A673 (cell line): ENCODE data around the gene PACS2. TPM values are rescaled to one million over a fixed set of nuclear protein-coding genes. Genes with fewer than 3 reads are reported as not detected.

Source experiments
- BruUV-seq: library from RNA; stranded (reverse); fragments of 400-500 nt; replicated peaks from 2 replicates; lab custom pipeline; 2021; lab: Mats Ljungman, UMichigan
- CTCF ChIA-PET: fragments of 300-600 bp; sonication (Branson Sonifier 250); formaldehyde crosslinking; loops from one replicate; lab custom pipeline; 2022; ENCODE audit warnings: antibody characterized with exemption; lab: Charles Lee
- POLR2A ChIA-PET: fragments of 300-600 bp; sonication (Branson Sonifier 250); formaldehyde crosslinking; loops from one replicate; lab custom pipeline; 2022; ENCODE audit warnings: antibody characterized with exemption; ENCODE audit not compliant: low non-redundant PET; lab: Charles Lee
- DNase-seq: peaks from one replicate; pipeline ENCODE4 v3.0.0-alpha.2; 2015; ENCODE audit warnings: low spot score
- H3K27ac ChIP-seq: fragments of 200-600 bp; sonication (generic); 2 replicates; pipeline ENCODE4 v1.5.1; 2016; ENCODE audit warnings: mixed run types, low read depth, mild to moderate bottlenecking, mixed read lengths, antibody characterized with exemption, low read length; ENCODE audit not compliant: poor library complexity, severe bottlenecking
- H3K27me3 ChIP-seq: fragments of 200-600 bp; sonication (generic); replicated peaks from 2 replicates; pipeline ENCODE4 v1.6.1; 2017; ENCODE audit warnings: mixed run types, low read depth, mild to moderate bottlenecking, mixed read lengths, antibody characterized with exemption, low read length; ENCODE audit not compliant: insufficient read depth, poor library complexity
- H3K36me3 ChIP-seq: fragments of 200-600 bp; sonication (generic); 2 replicates; pipeline ENCODE4 v1.6.1; 2016; ENCODE audit warnings: mixed run types, mild to moderate bottlenecking, mixed read lengths, antibody characterized with exemption, low read length; ENCODE audit not compliant: insufficient read depth, poor library complexity, severe bottlenecking
- H3K4me1 ChIP-seq: fragments of 200-600 bp; sonication (generic); 2 replicates; pipeline ENCODE4 v1.6.1; 2017; ENCODE audit warnings: mixed run types, mild to moderate bottlenecking, mixed read lengths, antibody characterized with exemption, low read length; ENCODE audit not compliant: insufficient read depth, poor library complexity, severe bottlenecking
- H3K4me3 ChIP-seq: fragments of 200-600 bp; sonication (generic); 2 replicates; pipeline ENCODE4 v1.5.1; 2016; ENCODE audit warnings: low read depth, mixed run types, mild to moderate bottlenecking, mixed read lengths, low read length; ENCODE audit not compliant: poor library complexity, severe bottlenecking
- H3K9me3 ChIP-seq: fragments of 200-600 bp; sonication (generic); 2 replicates; pipeline ENCODE4 v1.6.1; 2016; ENCODE audit warnings: mixed run types, low read depth, mild to moderate bottlenecking, mixed read lengths, antibody characterized with exemption, low read length; ENCODE audit not compliant: poor library complexity, severe bottlenecking
- CTCF ChIP-seq: fragments of 300-800, 200-600 bp; sonication (generic); conservative IDR thresholded peaks from 2 replicates; pipeline ENCODE4 v1.5.1; 2017; ENCODE audit warnings: low read depth, mild to moderate bottlenecking, antibody characterized with exemption, low read length, moderate library complexity, mixed read lengths
- EZH2 ChIP-seq: fragments of 200-600 bp; sonication (generic); IDR thresholded peaks from 2 replicates; pipeline ENCODE4 v1.6.1; 2017; ENCODE audit warnings: borderline replicate concordance, low read depth, mild to moderate bottlenecking, mixed read lengths, antibody characterized with exemption, low read length; ENCODE audit not compliant: poor library complexity, severe bottlenecking
- intact Hi-C: fragments of 100-400 bp; cut with micrococcal nuclease; formaldehyde crosslinking; loops from one replicate; pipeline ENCODE4 v1.10.0; 2022; ENCODE audit not compliant: unreplicated experiment
- total RNA-seq: library from RNA; stranded (reverse); gene quantifications from 2 replicates; pipeline ENCODE4 v1.2.3, GENCODE V29; 2021

The PACS2 gene
- total RNA-seq, 1 experiment from 2014 or later = 52.5 TPM

GRCh38 chr14:105411017-105411941 is 96.7 kb downstream of the PACS2 start:
- TF ChIP-seq CTCF (no peak), EZH2 (no peak)
- Histone ChIP-seq H3K27me3 (no peaks in the 10 kb centered on the region), H3K27ac (no peak overlapping the region), H3K9me3 (no peaks in the 10 kb centered on the region), H3K4me1 (peaks cover 12% of the 10 kb centered on the region), H3K36me3 (no peaks in the 10 kb centered on the region), H3K4me3 (peak overlapping the region; percentile 31)
- BruUV-seq = no TSS peak
- intact Hi-C loops = no loop called here
- CTCF ChIA-PET = no interaction called here
- POLR2A ChIA-PET = interaction anchor here (0.6 kb wide), 1 partner anchor 217 kb away, joined by 16 read pairs; no protein-coding TSS in a partner anchor
- peak; percentile 62 for DNase-seq

- intact Hi-C loops = no loop called here
- TF ChIP-seq CTCF (no peak), EZH2 (no peak)
- POLR2A ChIA-PET = no interaction called here
Measured at GRCh38 chr14:105411985-105412770, 97.6 kb downstream of the PACS2 start.

DNA sequence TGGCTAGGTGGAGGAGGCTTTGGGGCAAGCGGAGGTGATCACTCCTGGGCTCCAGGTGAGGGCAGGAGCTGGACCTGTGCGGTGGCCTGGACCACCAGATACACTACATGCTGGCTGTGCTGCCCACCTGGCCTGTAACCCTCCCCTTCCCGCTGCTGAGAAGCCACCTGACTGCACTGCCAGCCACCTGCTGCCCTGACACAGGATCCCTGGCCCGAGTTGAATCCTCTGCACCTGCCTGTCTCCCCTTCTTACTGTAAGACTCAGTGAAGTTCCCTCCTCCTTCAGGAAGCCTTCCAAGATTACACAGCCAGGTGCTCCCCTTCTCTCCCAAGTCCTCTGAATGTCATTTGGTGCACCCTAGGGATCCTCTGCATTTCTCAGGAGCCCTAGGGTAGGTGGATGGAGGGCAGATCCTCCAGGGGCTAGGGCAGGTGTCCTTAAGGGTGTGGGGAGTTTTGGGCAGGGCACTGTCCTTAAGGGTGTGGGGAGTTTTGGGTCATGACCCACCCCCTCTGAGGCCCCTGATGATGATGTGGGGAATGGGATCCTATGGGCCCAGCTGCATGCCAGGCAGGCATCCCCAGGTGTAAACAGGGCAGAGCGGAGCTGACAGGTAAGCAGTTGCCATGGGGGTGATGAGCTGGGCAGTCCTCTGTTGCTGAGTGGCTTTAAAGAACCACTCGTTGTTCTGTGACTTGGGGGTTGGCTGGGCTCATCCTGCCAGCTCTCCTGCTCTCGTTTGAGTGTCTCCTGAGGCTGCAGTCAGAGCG is 98.4 kb downstream of the PACS2 start:
- TF ChIP-seq EZH2 (no peak), CTCF (no peak)
- no peak overlapping the region for H3K4me3 ChIP-seq
- H3K4me1 ChIP-seq = peaks cover 12% of the 10 kb centered on the region
- H3K27ac ChIP-seq = no peak overlapping the region
- H3K27me3 ChIP-seq = no peaks in the 10 kb centered on the region
- DNase-seq = no peak
- CTCF ChIA-PET = no interaction called here
- intact Hi-C loops = no loop called here
- POLR2A ChIA-PET = no interaction called here
- H3K36me3 ChIP-seq = no peaks in the 10 kb centered on the region
- BruUV-seq = no TSS peak
- no peaks in the 10 kb centered on the region for H3K9me3 ChIP-seq

More at GRCh38 chr14:105411985-105412770, 97.6 kb downstream of the PACS2 start:
- H3K4me3 ChIP-seq = no peak overlapping the region
- H3K4me1 ChIP-seq = peaks cover 12% of the 10 kb centered on the region
- DNase-seq = no peak
- H3K36me3 ChIP-seq = no peaks in the 10 kb centered on the region
- no peaks in the 10 kb centered on the region for H3K27me3 ChIP-seq
- BruUV-seq = no TSS peak
- no peak overlapping the region for H3K27ac ChIP-seq
- H3K9me3 ChIP-seq = no peaks in the 10 kb centered on the region
- CTCF ChIA-PET = interaction anchor here (0.6 kb wide), 1 partner anchor 23 kb away, joined by 5 read pairs; no protein-coding TSS in a partner anchor
